A549 (cell line): ENCODE measurements around the gene GGACT. TPM values are rescaled to one million over a fixed set of nuclear protein-coding genes. Genes with fewer than 3 reads are reported as not detected.

Experiments
- ATAC-seq, 2 experiments: fragments of 200-7000 bp in 1 of 2; fragments of >200 bp in 1 of 2; cut with Nextera tagmentation in 1 of 2; cut with Tn5 transposase in 1 of 2; 3 replicates each; pipeline versions ENCODE4 v1.8.0 to v1.9.1; 2018 to 2020; ENCODE audit warnings: mild to moderate bottlenecking in 1 of 2, moderate library complexity in 1 of 2
- CTCF ChIA-PET: fragments of 300-600 bp; sonication (Branson Sonifier 250); formaldehyde crosslinking; extraction: SDS; loops from one replicate; lab custom pipeline; 2021; ENCODE audit warnings: antibody characterized with exemption, inconsistent platforms; lab: Yijun Ruan, JAX
- POLR2A ChIA-PET: fragments of 350-600 bp; formaldehyde crosslinking; extraction: SDS; loops from one replicate; lab custom pipeline; 2021; ENCODE audit warnings: antibody characterized with exemption, inconsistent platforms; lab: Yijun Ruan, JAX
- DNase-seq, 2 experiments: peaks; one replicate each; pipeline versions ENCODE4 v3.0.0 to v3.0.0-alpha.2; 2011 to 2016; ENCODE audit warnings: low read depth in 1 of 2, low spot score in 1 of 2
- FAIRE-seq: peaks from 2 replicates; lab custom pipeline; 2011; peaks lifted over from hg19 to GRCh38; lab: Jason Lieb, UNC
- H3K27ac ChIP-seq, 2 experiments: fragments of >200 bp; sonication (Bioruptor Twin); formaldehyde crosslinking; 3 replicates each; pipeline ENCODE4 v1.5.1; 2016 to 2017
- H3K4me1 ChIP-seq: fragments of >200 bp; sonication (Bioruptor Twin); formaldehyde crosslinking; 3 replicates; pipeline ENCODE4 v1.6.1; 2016
- H3K4me2 ChIP-seq: fragments of >200 bp; sonication (Bioruptor Twin); formaldehyde crosslinking; 3 replicates; pipeline ENCODE4 v1.6.1; 2016
- H3K4me3 ChIP-seq: fragments of >200 bp; sonication (Bioruptor Twin); formaldehyde crosslinking; 3 replicates; pipeline ENCODE4 v1.5.1; 2016
- H3K9me3 ChIP-seq: fragments of >200 bp; sonication (Bioruptor Twin); formaldehyde crosslinking; 3 replicates; pipeline ENCODE4 v1.6.1; 2016
- CBX8 ChIP-seq: fragments of 200-600 bp; sonication (generic); IDR thresholded peaks from 2 replicates; pipeline ENCODE4 v1.6.1; 2016
- CTCF ChIP-seq: fragments of >200 bp; sonication (Bioruptor Twin); formaldehyde crosslinking; IDR thresholded peaks from 3 replicates; pipeline ENCODE4 v1.5.1; 2016
- E2F6 ChIP-seq: IDR thresholded peaks from 2 replicates; pipeline ENCODE4 v1.6.1; 2012; ENCODE audit warnings: low read depth, borderline replicate concordance
- HES2 ChIP-seq: fragments of >200 bp; sonication (Bioruptor Twin); formaldehyde crosslinking; IDR thresholded peaks from 2 replicates; pipeline ENCODE4 v1.6.1; 2016
- KDM1A ChIP-seq: fragments of 200-600 bp; sonication (generic); IDR thresholded peaks from 2 replicates; pipeline ENCODE4 v1.6.1; 2016; ENCODE audit warnings: low read depth, mild to moderate bottlenecking
- NPAS2 ChIP-seq: fragments of 250-450 bp; sonication (Bioruptor Pico); IDR thresholded peaks from 2 replicates; pipeline ENCODE4 v1.8.0; 2022; ENCODE audit warnings: mild to moderate bottlenecking, moderate library complexity, borderline replicate concordance
- NR3C1 ChIP-seq: fragments of >200 bp; sonication (Bioruptor Twin); formaldehyde crosslinking; IDR thresholded peaks from 3 replicates; pipeline ENCODE4 v1.6.1; 2017
- POLR2AphosphoS2 ChIP-seq: conservative IDR thresholded peaks from 2 replicates; pipeline ENCODE4 v1.6.1; 2012; ENCODE audit warnings: low read length, improper control_type of control experiment, inconsistent platforms
- RAD21 ChIP-seq, 2 experiments: fragments of >200 bp in 1 of 2; sonication (Bioruptor Twin) in 1 of 2; formaldehyde crosslinking in 1 of 2; IDR thresholded peaks in 1 of 2; conservative IDR thresholded peaks in 1 of 2; 2 replicates in 1 of 2; 3 replicates in 1 of 2; pipeline ENCODE4 v1.6.1; 2012 to 2018; ENCODE audit warnings: inconsistent platforms in 1 of 2
- RCOR1 ChIP-seq: fragments of 150-350 bp; IDR thresholded peaks from 2 replicates; pipeline ENCODE4 v1.6.1; 2014; ENCODE audit warnings: antibody characterized with exemption, low read length, low read depth
- REST ChIP-seq: fragments of 200-600 bp; sonication (generic); IDR thresholded peaks from 2 replicates; pipeline ENCODE4 v1.6.1; 2016; ENCODE audit warnings: antibody characterized with exemption, mild to moderate bottlenecking, moderate library complexity
- SMC3 ChIP-seq: fragments of >200 bp; sonication (Bioruptor Twin); formaldehyde crosslinking; IDR thresholded peaks from 3 replicates; pipeline ENCODE4 v1.6.1; 2018; ENCODE audit warnings: inconsistent platforms
- USF2 ChIP-seq: fragments of 450-650 bp; IDR thresholded peaks from 2 replicates; pipeline ENCODE4 v1.6.1; 2014; ENCODE audit warnings: antibody characterized with exemption
- WGBS: methylation state at CpG from one replicate; pipeline ENCODE4 v1.1.6; 2017; ENCODE audit errors: missing lambda C conversion rate; 5-methylcytosine and 5-hydroxymethylcytosine counted together
- polyA plus RNA-seq, 4 experiments: library from polyadenylated mRNA; depleted of rRNA in 3 of 4; stranded (reverse); fragments of >200 nt; fragmentation: RNase III in 1 of 4; extraction: RNeasy Plus Mini Kit Qiagen cat#74134 plus additional on column Dnase treatment in 1 of 4; gene quantifications; 2 replicates in 3 of 4; 3 replicates in 1 of 4; pipeline ENCODE4 v1.2.3, GENCODE V29; 2011 to 2017

GGACT gene
- polyA plus RNA-seq, 2 of the 4 experiments (the other 2 are of a cell fraction), result 2.7 to 8.6 TPM

- Histone ChIP-seq H3K27ac (no peak overlapping the region), H3K4me2 (no peak overlapping the region), H3K4me3 (no peak overlapping the region), H3K4me1 (no peaks in the 10 kb centered on the region), H3K9me3 (no peaks in the 10 kb centered on the region)
- FAIRE-seq (no peak), DNase-seq (no peak), ATAC-seq (no peak)
- no peak for TF ChIP-seq KDM1A
- 82% methylated on average over 18 of the region's 26 CpGs for WGBS
- ChIA-PET POLR2A (no interaction called here), CTCF (interaction anchor here (0.6 to 1.1 kb wide), 2 partner anchors 29 kb away, joined by 3 read pairs; no protein-coding TSS in a partner anchor)
Measured at GRCh38 chr13:100543872-100544602, 44.6 kb downstream of the GGACT start.

GRCh38 chr13:100542826-100543156, 45.8 kb downstream of the GGACT start:
- ATAC-seq (peak in 1 of 2 experiments; percentile 34; a peak in 2 of 6 replicates), FAIRE-seq (no peak), DNase-seq (peak; percentile 11 to 23)
- Histone ChIP-seq H3K27ac (no peak overlapping the region), H3K9me3 (no peaks in the 10 kb centered on the region), H3K4me3 (no peak overlapping the region), H3K4me1 (no peaks in the 10 kb centered on the region), H3K4me2 (no peak overlapping the region)
- WGBS, result 50% methylated on average over 8 of the region's 8 CpGs
- ChIA-PET POLR2A (no interaction called here), CTCF (interaction anchor here (0.6 to 1.6 kb wide), 4 partner anchors 9 to 885 kb away, joined by 3 to 7 read pairs (median 3); no protein-coding TSS in a partner anchor)
- TF ChIP-seq E2F6 (no peak), SMC3 (peak; percentile 42; the same call in 2 of the 3 replicates), RAD21 (conservative IDR thresholded peaks at IDR 0.05 in 1 of 2, IDR thresholded peaks at IDR 0.05 in 1 of 2) (0 out of 5 replicates have a peak, but pooled peaks of 1 of the 2 experiments have one; percentile 30), CTCF (peak; percentile 32)

- FAIRE-seq (no peak), ATAC-seq (no peak), DNase-seq (no peak)
- H3K4me1 ChIP-seq, result no peaks in the 10 kb centered on the region
- H3K4me3 ChIP-seq, result no peak overlapping the region
- CTCF ChIA-PET, result interaction anchor here (1.5 to 1.6 kb wide), 2 partner anchors 10 to 885 kb away, joined by 3 to 7 read pairs; no protein-coding TSS in a partner anchor
- H3K27ac ChIP-seq, result no peak overlapping the region
- 83% methylated on average over 18 of the region's 18 CpGs for WGBS
- POLR2A ChIA-PET, result no interaction called here
- H3K9me3 ChIP-seq, result no peaks in the 10 kb centered on the region
- H3K4me2 ChIP-seq, result no peak overlapping the region
- TF ChIP-seq RCOR1 (no peak), REST (no peak), NPAS2 (no peak), NR3C1 (no peak), CBX8 (no peak), HES2 (no peak), POLR2AphosphoS2 (no peak), USF2 (no peak), KDM1A (no peak)
Measured at GRCh38 chr13:100541897-100542825, 46.4 kb downstream of the GGACT start.
